ENCODE results near the gene CRIM1. TPM values are rescaled to one million over a fixed set of nuclear protein-coding genes. Genes with fewer than 3 reads are reported as not detected.

Gene CRIM1
- total and polyA plus RNA-seq, 2 experiments from 2014 or later = 76.4 to 485 TPM

DNA sequence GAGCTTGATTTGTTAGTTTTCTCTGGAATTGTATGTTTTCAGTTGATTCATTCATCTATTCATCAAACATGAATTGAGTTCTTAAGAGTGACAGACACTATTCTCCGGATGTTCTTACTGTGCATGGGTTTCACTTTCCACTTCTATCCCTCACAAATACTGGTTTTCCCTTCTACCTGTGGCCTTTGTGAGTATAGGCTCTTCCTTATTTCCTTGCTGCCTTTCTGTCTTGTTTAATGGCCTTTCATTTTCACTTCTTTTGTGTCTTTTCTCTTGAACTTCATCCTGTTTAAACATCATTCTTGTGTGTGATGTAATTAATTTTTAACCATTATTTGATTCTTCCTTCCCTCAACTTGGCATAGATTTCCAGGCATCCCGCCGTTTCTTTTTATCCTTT lies 90.7 kb downstream of the CRIM1 start:
- H3K27me3 ChIP-seq (replicated peaks; ENCODE audit: insufficient read depth) = no peaks in the 10 kb centered on the region
- DNase-seq = no peak
- in situ Hi-C loops (cut with MboI) = no loop called here
- H3K27ac ChIP-seq = 0 out of 2 replicates have a peak overlapping the region, but pooled peaks have one; percentile 5
- no peaks in the 10 kb centered on the region for H4K20me1 ChIP-seq (ENCODE audit: insufficient read depth)
- no peak overlapping the region for H3K4me3 ChIP-seq
- H3K79me2 ChIP-seq (ENCODE audit: insufficient read depth) = peaks cover 96% of the 10 kb centered on the region
- no peak overlapping the region for H3K4me2 ChIP-seq (ENCODE audit: unreplicated experiment)
- H3K9me3 ChIP-seq (ENCODE audit: low read depth) = no peaks in the 10 kb centered on the region
- WGBS, 2 experiments (ENCODE audit: low coverage in 1 of 2, low lambda C conversion rate in 2 of 2, missing lambda C conversion rate in 2 of 2) = 87 to 91% methylated on average over 3 of the region's 3 CpGs
- H3K9ac ChIP-seq = no peak overlapping the region
- H3F3A ChIP-seq (ENCODE audit: insufficient read depth) = peaks cover 100% of the 10 kb centered on the region
- H2AFZ ChIP-seq = no peak overlapping the region
- peaks cover 93% of the 10 kb centered on the region for H3K36me3 ChIP-seq (ENCODE audit: low read depth)
- peaks cover 52% of the 10 kb centered on the region for H3K4me1 ChIP-seq (ENCODE audit: insufficient read depth)
- no peak for TF ChIP-seq EZH2phosphoT487 (IDR thresholded peaks at IDR 0.05; ENCODE audit: insufficient read depth, low read depth)
- no peaks in the 10 kb centered on the region for H3K9me2 ChIP-seq (ENCODE audit: insufficient read depth)

DNA sequence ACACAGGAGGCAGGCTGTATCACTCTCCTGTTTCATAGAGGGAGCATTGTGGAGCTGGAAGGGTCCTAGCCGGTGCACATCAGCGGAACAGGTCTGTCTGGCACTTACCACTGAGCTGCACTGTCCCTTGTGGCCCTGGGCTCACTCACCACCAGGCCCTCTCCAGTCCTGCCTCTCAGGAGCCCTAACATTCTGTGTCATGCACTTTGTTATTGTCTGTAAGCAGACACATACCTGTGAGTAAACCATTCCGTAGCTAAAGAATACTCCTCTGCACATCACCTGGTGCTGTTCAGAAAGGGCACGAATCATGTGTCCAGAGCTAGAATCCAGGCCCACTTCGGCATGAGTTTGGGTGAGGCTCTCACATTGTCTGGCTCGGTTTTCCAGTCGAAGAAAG lies 93.6 kb downstream of the CRIM1 start:
- WGBS, 2 experiments (ENCODE audit: low coverage in 1 of 2, low lambda C conversion rate in 2 of 2, missing lambda C conversion rate in 2 of 2) = 94 to 96% methylated on average over 7 of the region's 7 CpGs
- in situ Hi-C loops (cut with MboI) = no loop called here
- H3K36me3 ChIP-seq (ENCODE audit: low read depth) = peaks cover 80% of the 10 kb centered on the region

DNA sequence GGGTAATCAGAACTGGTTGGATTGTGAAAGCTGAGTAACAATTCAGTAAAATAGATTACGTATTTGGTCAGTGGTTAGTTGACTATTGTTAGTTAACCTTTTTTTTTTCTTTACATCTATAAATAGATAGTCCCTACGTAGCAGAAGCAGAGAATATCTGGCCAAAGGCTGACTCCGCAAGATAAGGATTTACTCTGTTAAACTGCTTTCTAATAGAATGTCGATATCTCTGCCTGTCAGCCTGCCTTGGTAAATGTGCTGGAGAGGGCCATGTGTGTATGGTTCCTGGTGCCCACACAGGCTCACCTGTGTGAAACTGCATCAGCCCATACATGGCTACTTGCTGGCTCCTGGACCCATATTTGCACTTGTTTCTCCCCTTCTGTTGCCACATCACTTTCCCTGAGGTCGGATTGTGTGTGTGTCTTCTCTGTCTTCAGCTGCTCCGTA lies 94.4 kb downstream of the CRIM1 start:
- no peak for DNase-seq
- TF ChIP-seq EZH2phosphoT487 (IDR thresholded peaks at IDR 0.05; ENCODE audit: insufficient read depth, low read depth) = no peak
- peaks cover 74% of the 10 kb centered on the region for H3K36me3 ChIP-seq (ENCODE audit: low read depth)

More for the DNA sequence above, 93.6 kb downstream of the CRIM1 start:
- no peaks in the 10 kb centered on the region for H3K9me3 ChIP-seq (ENCODE audit: low read depth)
- no peak for DNase-seq
- no peak overlapping the region for H3K9ac ChIP-seq
- no peaks in the 10 kb centered on the region for H3K27me3 ChIP-seq (replicated peaks; ENCODE audit: insufficient read depth)
- no peaks in the 10 kb centered on the region for H4K20me1 ChIP-seq (ENCODE audit: insufficient read depth)
- no peak overlapping the region for H2AFZ ChIP-seq
- peak overlapping the region; percentile 62 for H3K27ac ChIP-seq
- peaks cover 99% of the 10 kb centered on the region for H3F3A ChIP-seq (ENCODE audit: insufficient read depth)
- no peak overlapping the region for H3K4me2 ChIP-seq (ENCODE audit: unreplicated experiment)
- peaks cover 65% of the 10 kb centered on the region for H3K4me1 ChIP-seq (ENCODE audit: insufficient read depth)
- TF ChIP-seq EZH2 (IDR thresholded peaks at IDR 0.05; ENCODE audit: insufficient read depth, poor library complexity, severe bottlenecking) = no peak
- TF ChIP-seq EZH2phosphoT487 (IDR thresholded peaks at IDR 0.05; ENCODE audit: insufficient read depth, low read depth) = no peak
- no peaks in the 10 kb centered on the region for H3K9me2 ChIP-seq (ENCODE audit: insufficient read depth)
- H3K4me3 ChIP-seq = no peak overlapping the region
- peaks cover 90% of the 10 kb centered on the region for H3K79me2 ChIP-seq (ENCODE audit: insufficient read depth)

DNA sequence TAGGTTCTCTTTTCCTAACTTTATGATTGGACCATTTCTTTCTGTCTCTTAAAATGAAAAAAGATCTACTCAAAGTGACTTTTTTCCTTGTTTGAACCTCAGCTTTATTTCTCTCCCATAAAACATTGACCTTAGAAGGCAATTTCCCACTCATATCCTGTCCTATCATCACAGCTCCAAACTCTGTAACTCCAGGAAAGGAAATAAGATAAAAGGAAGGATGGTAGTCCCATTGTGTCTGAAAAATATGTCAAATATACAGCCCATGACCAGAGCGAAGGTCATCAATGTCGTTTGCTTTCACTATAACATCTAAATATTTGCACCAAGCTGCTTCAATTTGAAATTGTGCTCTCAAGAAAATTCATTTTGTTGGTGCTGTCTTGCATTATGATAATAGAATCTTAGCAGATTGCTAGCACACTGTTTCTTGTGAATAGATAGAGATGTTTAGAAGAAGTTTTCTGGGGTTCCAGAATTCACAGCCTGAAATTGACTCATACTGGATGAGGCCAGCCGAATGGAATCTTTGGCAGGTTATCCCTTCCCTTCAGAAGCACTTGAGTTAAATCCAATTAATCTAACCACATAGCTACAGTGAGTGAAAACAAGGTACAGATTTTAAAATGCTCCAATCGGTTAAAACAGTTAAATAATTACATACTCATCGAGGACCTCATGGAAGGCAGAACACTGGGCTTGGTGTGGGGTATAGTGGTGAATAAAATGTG lies 95.1 kb downstream of the CRIM1 start:
- in situ Hi-C loops (cut with MboI) = no loop called here
- Histone ChIP-seq H3K9ac (peak overlapping the region; percentile 16; the same call in 1 of the 2 replicates), H3K9me2 (ENCODE audit: insufficient read depth) (no peaks in the 10 kb centered on the region), H3K4me1 (ENCODE audit: insufficient read depth) (peaks cover 79% of the 10 kb centered on the region), H3K4me2 (ENCODE audit: unreplicated experiment) (peak overlapping the region; percentile 54), H3K36me3 (ENCODE audit: low read depth) (peaks cover 71% of the 10 kb centered on the region), H3K27ac (peak overlapping the region; percentile 62), H3K9me3 (ENCODE audit: low read depth) (no peaks in the 10 kb centered on the region), H4K20me1 (ENCODE audit: insufficient read depth) (no peaks in the 10 kb centered on the region), H3K79me2 (ENCODE audit: insufficient read depth) (peaks cover 90% of the 10 kb centered on the region), H3F3A (ENCODE audit: insufficient read depth) (peaks cover 98% of the 10 kb centered on the region), H3K4me3 (peak overlapping the region; percentile 16), H3K27me3 (replicated peaks; ENCODE audit: insufficient read depth) (no peaks in the 10 kb centered on the region), H2AFZ (no peak overlapping the region)
- 24 to 25% methylated on average over 5 of the region's 5 CpGs for whole genome bisulfite sequencing, 2 experiments (ENCODE audit: low coverage in 1 of 2, low lambda C conversion rate in 2 of 2, missing lambda C conversion rate in 2 of 2)
- peak; percentile 87 for DNase-seq
- TF ChIP-seq EZH2phosphoT487 (IDR thresholded peaks at IDR 0.05; ENCODE audit: insufficient read depth, low read depth) (no peak), EZH2 (IDR thresholded peaks at IDR 0.05; ENCODE audit: insufficient read depth, poor library complexity, severe bottlenecking) (no peak)

More for the DNA sequence above, 94.4 kb downstream of the CRIM1 start:
- H3K4me1 ChIP-seq (ENCODE audit: insufficient read depth) = peaks cover 73% of the 10 kb centered on the region
- in situ Hi-C loops (cut with MboI) = no loop called here
- WGBS, 2 experiments (ENCODE audit: low coverage in 1 of 2, low lambda C conversion rate in 2 of 2, missing lambda C conversion rate in 2 of 2) = 84 to 90% methylated on average over 6 of the region's 6 CpGs
- peaks cover 99% of the 10 kb centered on the region for H3F3A ChIP-seq (ENCODE audit: insufficient read depth)
- no peaks in the 10 kb centered on the region for H4K20me1 ChIP-seq (ENCODE audit: insufficient read depth)
- peak overlapping the region; percentile 54 for H3K4me2 ChIP-seq (ENCODE audit: unreplicated experiment)
- H3K27ac ChIP-seq = peak overlapping the region; percentile 62
- no peak overlapping the region for H3K4me3 ChIP-seq
- H3K9me3 ChIP-seq (ENCODE audit: low read depth) = no peaks in the 10 kb centered on the region
- H2AFZ ChIP-seq = no peak overlapping the region
- H3K9ac ChIP-seq = peak overlapping the region; percentile 0; the same call in 1 of the 2 replicates
- peaks cover 90% of the 10 kb centered on the region for H3K79me2 ChIP-seq (ENCODE audit: insufficient read depth)
- H3K9me2 ChIP-seq (ENCODE audit: insufficient read depth) = no peaks in the 10 kb centered on the region
- no peaks in the 10 kb centered on the region for H3K27me3 ChIP-seq (replicated peaks; ENCODE audit: insufficient read depth)

Measured in GM23248 (cell line).